ENCODE measurements around the gene NFATC2.

NFATC2 gene

GRCh38 chr20:51563486-51564332 lies 21.2 kb upstream of the NFATC2 start (continued):
- TF ChIP-seq REST (tag by site-specific recombination; IDR thresholded peaks at IDR 0.05) (peak; percentile 42; the same call in 1 of the 2 replicates), ZNF629 (tag by site-specific recombination; IDR thresholded peaks at IDR 0.05) (peak; percentile 40; the same call in 1 of the 2 replicates), SALL2 (tag by site-specific recombination; IDR thresholded peaks at IDR 0.05; ENCODE audit: borderline replicate concordance) (no peak), ZNF18 (tag by site-specific recombination; IDR thresholded peaks at IDR 0.05) (no peak), ZBTB20 (tag by site-specific recombination; IDR thresholded peaks at IDR 0.05) (no peak), HOXA7 (CRISPR knock-in tag; IDR thresholded peaks at IDR 0.05; ENCODE audit: borderline replicate concordance) (no peak), BCL11B (tag by site-specific recombination; IDR thresholded peaks at IDR 0.05; ENCODE audit: low read depth) (no peak), ZNF335 (tag by site-specific recombination; conservative IDR thresholded peaks at IDR 0.05) (peak; percentile 83), SETDB1 (IDR thresholded peaks at IDR 0.05; ENCODE audit: insufficient read length, low read length) (no peak), ZNF354C (tag by site-specific recombination; IDR thresholded peaks at IDR 0.05; ENCODE audit: borderline replicate concordance, low read depth) (no peak), GLIS1 (tag by site-specific recombination; IDR thresholded peaks at IDR 0.05) (peak; percentile 58), SP3 (tag by site-specific recombination; IDR thresholded peaks at IDR 0.05) (peak; percentile 39), ZNF747 (tag by site-specific recombination; IDR thresholded peaks at IDR 0.05) (no peak), ZNF112 (tag by site-specific recombination; IDR thresholded peaks at IDR 0.05) (no peak), ZNF140 (tag by site-specific recombination; IDR thresholded peaks at IDR 0.05) (no peak), ZNF555 (tag by site-specific recombination; conservative IDR thresholded peaks at IDR 0.05) (no peak)

GRCh38 chr20:51563174-51563485 lies 20.6 kb upstream of the NFATC2 start:
- H3K27ac ChIP-seq (ENCODE audit: extremely low read depth, low read depth, low read length), result no peak overlapping the region
- H3K4me3 ChIP-seq (ENCODE audit: low read depth, low read length), result peak overlapping the region; percentile 41
- CTCF ChIA-PET, result interaction anchor here (1.2 to 2.6 kb wide), 4 partner anchors 31 to 256 kb away, joined by 3 to 9 read pairs (median 3); no protein-coding TSS in a partner anchor
- TF ChIP-seq ZIC2 (tag by site-specific recombination; IDR thresholded peaks at IDR 0.05) (peak; percentile 56), GLIS2 (tag by site-specific recombination; IDR thresholded peaks at IDR 0.05) (0 out of 2 replicates have a peak, but pooled peaks have one; percentile 1), ZNF776 (tag by site-specific recombination; IDR thresholded peaks at IDR 0.05; ENCODE audit: borderline replicate concordance) (no peak), ZNF335 (tag by site-specific recombination; conservative IDR thresholded peaks at IDR 0.05) (peak; percentile 80; the same call in 1 of the 2 replicates), ZBTB10 (tag by site-specific recombination; IDR thresholded peaks at IDR 0.05) (no peak), ZSCAN18 (tag by site-specific recombination; IDR thresholded peaks at IDR 0.05) (no peak)
- TF ChIP-seq, protein P1, sequence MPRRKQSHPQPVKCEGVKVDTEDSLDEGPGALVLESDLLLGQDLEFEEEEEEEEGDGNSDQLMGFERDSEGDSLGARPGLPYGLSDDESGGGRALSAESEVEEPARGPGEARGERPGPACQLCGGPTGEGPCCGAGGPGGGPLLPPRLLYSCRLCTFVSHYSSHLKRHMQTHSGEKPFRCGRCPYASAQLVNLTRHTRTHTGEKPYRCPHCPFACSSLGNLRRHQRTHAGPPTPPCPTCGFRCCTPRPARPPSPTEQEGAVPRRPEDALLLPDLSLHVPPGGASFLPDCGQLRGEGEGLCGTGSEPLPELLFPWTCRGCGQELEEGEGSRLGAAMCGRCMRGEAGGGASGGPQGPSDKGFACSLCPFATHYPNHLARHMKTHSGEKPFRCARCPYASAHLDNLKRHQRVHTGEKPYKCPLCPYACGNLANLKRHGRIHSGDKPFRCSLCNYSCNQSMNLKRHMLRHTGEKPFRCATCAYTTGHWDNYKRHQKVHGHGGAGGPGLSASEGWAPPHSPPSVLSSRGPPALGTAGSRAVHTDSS (tag by site-specific recombination; IDR thresholded peaks at IDR 0.05), result peak; percentile 78
- POLR2A ChIA-PET, result interaction anchor here (1.0 kb wide), 1 partner anchor 24 kb away, joined by 7 read pairs; no protein-coding TSS in a partner anchor
- no peaks in the 10 kb centered on the region for H3K9me3 ChIP-seq (ENCODE audit: control insufficient read depth, insufficient read depth, low read depth, low read length)
- no peaks in the 10 kb centered on the region for H3K36me3 ChIP-seq (ENCODE audit: control insufficient read depth in 2 of 2, insufficient read depth in 1 of 2, low read length in 2 of 2)
- peaks cover 12% of the 10 kb centered on the region for H3K4me1 ChIP-seq (ENCODE audit: control insufficient read depth, insufficient read depth, low read length)

All from HEK293 (cell line).